ENCODE results near the gene RTN4IP1.

The RTN4IP1 gene

DNA sequence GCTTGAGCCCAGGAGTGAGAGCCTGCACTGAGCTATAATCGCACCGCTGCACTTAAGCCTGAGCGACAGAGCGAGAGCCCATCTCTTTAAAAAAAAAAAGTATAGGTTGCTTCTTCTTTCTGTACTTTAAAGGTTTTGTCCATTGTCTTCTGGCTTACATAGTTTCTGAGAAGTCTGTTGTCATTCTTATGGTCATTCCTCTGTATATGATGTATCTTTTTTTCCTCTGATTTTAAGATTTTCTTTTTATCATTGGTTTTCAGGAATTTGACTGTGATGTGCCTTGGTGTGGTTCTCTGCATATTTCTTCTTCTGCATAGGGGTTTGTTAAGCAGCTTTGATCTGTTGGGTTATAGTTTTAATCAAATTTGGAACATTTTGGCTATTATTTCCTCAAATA lies 29.2 kb upstream of the RTN4IP1 start:
- TF ChIP-seq EZH2phosphoT487 (conservative IDR thresholded peaks at IDR 0.05; ENCODE audit: low read length): no peak
- TF ChIP-seq, protein P1, sequence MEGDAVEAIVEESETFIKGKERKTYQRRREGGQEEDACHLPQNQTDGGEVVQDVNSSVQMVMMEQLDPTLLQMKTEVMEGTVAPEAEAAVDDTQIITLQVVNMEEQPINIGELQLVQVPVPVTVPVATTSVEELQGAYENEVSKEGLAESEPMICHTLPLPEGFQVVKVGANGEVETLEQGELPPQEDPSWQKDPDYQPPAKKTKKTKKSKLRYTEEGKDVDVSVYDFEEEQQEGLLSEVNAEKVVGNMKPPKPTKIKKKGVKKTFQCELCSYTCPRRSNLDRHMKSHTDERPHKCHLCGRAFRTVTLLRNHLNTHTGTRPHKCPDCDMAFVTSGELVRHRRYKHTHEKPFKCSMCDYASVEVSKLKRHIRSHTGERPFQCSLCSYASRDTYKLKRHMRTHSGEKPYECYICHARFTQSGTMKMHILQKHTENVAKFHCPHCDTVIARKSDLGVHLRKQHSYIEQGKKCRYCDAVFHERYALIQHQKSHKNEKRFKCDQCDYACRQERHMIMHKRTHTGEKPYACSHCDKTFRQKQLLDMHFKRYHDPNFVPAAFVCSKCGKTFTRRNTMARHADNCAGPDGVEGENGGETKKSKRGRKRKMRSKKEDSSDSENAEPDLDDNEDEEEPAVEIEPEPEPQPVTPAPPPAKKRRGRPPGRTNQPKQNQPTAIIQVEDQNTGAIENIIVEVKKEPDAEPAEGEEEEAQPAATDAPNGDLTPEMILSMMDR (IDR thresholded peaks at IDR 0.05; ENCODE audit: insufficient read depth, low read length, poor library complexity, severe bottlenecking): no peak
- no peaks in the 10 kb centered on the region for H3K79me2 ChIP-seq (ENCODE audit: insufficient read depth, low read length)
- no peaks in the 10 kb centered on the region for H3K9me2 ChIP-seq (replicated peaks; ENCODE audit: insufficient read depth, low read length)
- no peak overlapping the region for H3K9ac ChIP-seq (ENCODE audit: low read length)
- no peak overlapping the region for H3K4me3 ChIP-seq (ENCODE audit: insufficient read depth, low read length, poor library complexity, severe bottlenecking)
- peaks cover 60% of the 10 kb centered on the region for H3K36me3 ChIP-seq (ENCODE audit: low read length)
- H3K4me2 ChIP-seq (ENCODE audit: low read depth, low read length, poor library complexity, severe bottlenecking): no peak overlapping the region
- H4K20me1 ChIP-seq (ENCODE audit: low read depth, low read length): no peaks in the 10 kb centered on the region
- H2AFZ ChIP-seq (ENCODE audit: low read depth, low read length, severe bottlenecking): no peak overlapping the region
- H3K9me3 ChIP-seq (ENCODE audit: insufficient read depth, low read length): peaks cover 6% of the 10 kb centered on the region; the same call in 1 of the 2 replicates
- no peak overlapping the region for H3K27ac ChIP-seq (ENCODE audit: low read depth, low read length)
- H3F3A ChIP-seq (ENCODE audit: insufficient read depth): peaks cover 9% of the 10 kb centered on the region; the same call in 1 of the 2 replicates
- no peaks in the 10 kb centered on the region for H3K27me3 ChIP-seq (ENCODE audit: low read length)

DNA sequence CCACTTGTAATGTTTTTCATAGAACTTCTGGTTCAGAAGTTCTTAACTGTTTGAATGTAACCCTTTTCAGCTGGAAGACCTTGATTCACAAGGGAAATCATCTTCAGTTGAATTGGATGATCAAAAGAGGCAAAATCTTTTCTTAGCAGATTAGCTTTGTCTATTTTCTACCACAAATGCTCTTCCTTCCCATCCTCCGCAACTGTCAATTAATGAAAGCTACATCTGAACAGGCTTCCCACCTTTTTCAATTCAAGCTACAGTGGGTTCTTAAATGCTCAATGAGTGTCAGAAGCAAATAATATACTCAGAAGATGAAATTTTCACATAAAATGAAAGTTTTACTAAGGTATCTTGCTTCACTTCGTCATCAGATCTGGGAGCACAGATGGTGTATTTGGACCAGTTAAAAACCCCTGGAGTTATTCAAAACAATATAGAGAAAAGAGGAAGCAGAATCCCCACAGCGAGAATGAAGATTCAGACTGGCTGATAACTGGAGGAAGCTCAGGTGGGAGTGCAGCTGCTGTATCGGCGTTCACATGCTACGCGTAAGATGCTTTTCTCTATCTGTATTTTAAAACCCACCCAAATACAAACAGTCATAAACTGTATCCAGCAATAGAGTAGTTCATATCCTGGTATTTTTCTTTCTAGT lies 19.5 kb upstream of the RTN4IP1 start:
- Histone ChIP-seq H3K27me3 (ENCODE audit: low read length) (no peaks in the 10 kb centered on the region), H3K4me3 (ENCODE audit: insufficient read depth, low read length, poor library complexity, severe bottlenecking) (peak overlapping the region; percentile 42), H3K4me2 (ENCODE audit: low read depth, low read length, poor library complexity, severe bottlenecking) (peak overlapping the region; percentile 62), H3K27ac (ENCODE audit: low read depth, low read length) (peak overlapping the region; percentile 85), H3K9me3 (ENCODE audit: insufficient read depth, low read length) (no peaks in the 10 kb centered on the region), H3K9ac (ENCODE audit: low read length) (peak overlapping the region; percentile 38), H2AFZ (ENCODE audit: low read depth, low read length, severe bottlenecking) (peak overlapping the region; percentile 2), H4K20me1 (ENCODE audit: low read depth, low read length) (no peaks in the 10 kb centered on the region), H3K9me2 (replicated peaks; ENCODE audit: insufficient read depth, low read length) (no peaks in the 10 kb centered on the region), H3K36me3 (ENCODE audit: low read length) (peaks cover 45% of the 10 kb centered on the region), H3F3A (ENCODE audit: insufficient read depth) (peaks cover 39% of the 10 kb centered on the region), H3K79me2 (ENCODE audit: insufficient read depth, low read length) (peaks cover 13% of the 10 kb centered on the region)
- TF ChIP-seq, protein P1 (IDR thresholded peaks at IDR 0.05; ENCODE audit: insufficient read depth, low read length, poor library complexity, severe bottlenecking): no peak
- no peak for TF ChIP-seq EZH2phosphoT487 (conservative IDR thresholded peaks at IDR 0.05; ENCODE audit: low read length)

DNA sequence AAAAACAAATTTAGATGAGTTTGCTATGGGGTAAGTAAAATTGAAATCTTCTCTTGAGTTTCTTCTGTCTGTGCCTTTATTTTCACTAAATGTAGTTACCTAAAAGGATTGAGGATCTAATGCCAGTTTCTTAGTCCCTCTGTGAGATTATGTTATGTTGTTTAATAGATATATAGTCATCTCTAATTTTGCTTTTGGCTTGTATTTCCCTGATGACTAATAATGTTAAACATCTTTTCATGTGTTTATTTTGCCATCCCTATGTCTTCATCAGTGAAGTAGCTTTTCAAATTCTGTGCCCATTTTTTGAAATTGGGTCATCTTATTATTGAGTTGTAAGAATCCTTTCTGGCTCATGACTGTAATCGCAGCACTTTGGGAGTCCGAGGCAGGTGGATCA lies 13.8 kb upstream of the RTN4IP1 start:
- TF ChIP-seq EZH2phosphoT487 (conservative IDR thresholded peaks at IDR 0.05; ENCODE audit: low read length): no peak
- TF ChIP-seq, protein P1 (IDR thresholded peaks at IDR 0.05; ENCODE audit: insufficient read depth, low read length, poor library complexity, severe bottlenecking): no peak
- Histone ChIP-seq H3K36me3 (ENCODE audit: low read length) (peaks cover 18% of the 10 kb centered on the region), H3K27ac (ENCODE audit: low read depth, low read length) (no peak overlapping the region), H4K20me1 (ENCODE audit: low read depth, low read length) (no peaks in the 10 kb centered on the region), H3K4me2 (ENCODE audit: low read depth, low read length, poor library complexity, severe bottlenecking) (no peak overlapping the region), H3K9ac (ENCODE audit: low read length) (no peak overlapping the region), H3K79me2 (ENCODE audit: insufficient read depth, low read length) (peaks cover 26% of the 10 kb centered on the region; the same call in 1 of the 2 replicates), H3K9me2 (replicated peaks; ENCODE audit: insufficient read depth, low read length) (no peaks in the 10 kb centered on the region), H3K9me3 (ENCODE audit: insufficient read depth, low read length) (no peaks in the 10 kb centered on the region), H3K4me3 (ENCODE audit: insufficient read depth, low read length, poor library complexity, severe bottlenecking) (no peak overlapping the region), H3K27me3 (ENCODE audit: low read length) (no peaks in the 10 kb centered on the region), H3F3A (ENCODE audit: insufficient read depth) (peaks cover 33% of the 10 kb centered on the region), H2AFZ (ENCODE audit: low read depth, low read length, severe bottlenecking) (no peak overlapping the region)

All from SU-DHL-6 (cell line).